ENCODE results near the gene EVI2B.
"Not testable (repeated sequence)": the region's sequence is repeated elsewhere in the genome, so short reads cannot be mapped to it uniquely, and the experiment has no call there.

EVI2B gene

DNA sequence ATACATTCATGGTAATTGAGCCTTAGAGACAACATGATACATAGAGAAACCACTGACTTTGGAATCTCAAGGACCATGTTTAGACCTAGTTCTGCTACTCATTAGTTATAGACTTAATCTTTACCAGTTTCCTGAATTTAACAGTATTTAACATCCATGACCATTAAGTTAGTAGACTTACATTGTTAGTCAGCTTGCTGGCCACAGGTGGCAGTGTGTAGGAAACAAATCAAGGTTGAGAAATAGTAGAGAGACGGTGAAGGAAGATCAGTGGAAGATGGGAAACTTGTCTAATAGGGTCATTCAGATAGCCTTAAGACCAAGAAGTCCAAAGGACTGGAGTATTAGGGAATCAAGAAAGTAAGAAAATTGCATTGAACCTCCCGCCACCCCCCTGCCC is 47.8 kb downstream of the EVI2B start:
- no peak for DNase-seq

GRCh38 chr17:31262923-31263322 is 50.9 kb downstream of the EVI2B start:
- not testable (repeated sequence) for DNase-seq

DNA sequence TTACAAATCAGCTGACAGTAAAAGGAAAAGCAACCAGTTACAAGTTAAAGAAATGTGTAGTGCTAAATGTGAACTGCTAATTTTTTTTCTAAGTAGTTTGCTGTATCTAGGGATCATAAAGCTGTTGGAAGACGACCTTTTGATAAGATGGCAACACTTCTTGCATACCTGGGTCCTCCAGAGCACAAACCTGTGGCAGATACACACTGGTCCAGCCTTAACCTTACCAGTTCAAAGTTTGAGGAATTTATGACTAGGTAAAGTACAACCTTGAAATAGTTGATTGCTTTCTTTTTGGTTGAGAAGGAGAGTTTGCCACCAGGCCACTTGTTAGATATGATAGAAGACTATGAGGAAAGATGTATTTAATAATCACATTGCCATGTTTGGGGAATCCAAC is 52.3 kb downstream of the EVI2B start:
- DNase-seq = no peak

- DNase-seq = no peak
Measured at GRCh38 chr17:31260151-31260550, 53.7 kb downstream of the EVI2B start.

DNA sequence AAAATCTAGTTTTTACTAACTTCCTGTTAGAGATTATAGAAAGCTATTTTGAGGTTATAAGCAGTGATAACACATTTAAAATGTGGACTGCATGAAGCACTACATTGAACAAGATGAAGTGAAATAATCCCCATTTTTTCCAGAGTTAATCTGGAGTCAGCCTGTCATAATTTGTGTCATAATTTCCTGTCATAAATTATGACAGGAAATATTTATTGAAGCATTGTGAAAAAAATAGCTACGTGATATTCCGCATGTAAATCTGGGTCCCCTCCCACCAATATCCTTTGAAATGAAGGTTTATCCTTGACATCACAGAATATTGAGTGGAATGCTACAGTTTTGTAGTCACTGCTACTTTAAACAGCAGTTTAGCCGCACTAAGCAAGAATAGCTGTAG is 56.9 kb downstream of the EVI2B start:
- DNase-seq = no peak

GRCh38 chr17:31254654-31255053 is 59.2 kb downstream of the EVI2B start:
- DNase-seq = no peak
